B cell (primary cell): ENCODE measurements around the gene HOMER2. TPM values are rescaled to one million over a fixed set of nuclear protein-coding genes. Genes with fewer than 3 reads are reported as not detected.

ENCODE experiments used
- ATAC-seq: fragments of 200-7000 bp; cut with Tn5 transposase; one replicate; pipeline ENCODE4 v1.10.0; 2021; ENCODE audit warnings: low read depth, mild to moderate bottlenecking, moderate number of reproducible peaks, moderate library complexity
- CTCF ChIA-PET: fragments of 350-600 bp; sonication (Branson Sonifier 250); formaldehyde crosslinking; loops from one replicate; lab custom pipeline; 2021; ENCODE audit warnings: antibody characterized with exemption, inconsistent platforms; lab: Charles Lee
- POLR2A ChIA-PET: fragments of 350-600 bp; sonication (Branson Sonifier 250); formaldehyde crosslinking; loops from one replicate; lab custom pipeline; 2021; ENCODE audit warnings: antibody characterized with exemption; lab: Charles Lee
- DNase-seq: peaks from one replicate; pipeline ENCODE4 v3.0.0; 2013
- H2AFZ ChIP-seq: 2 replicates; pipeline ENCODE4 v1.6.1; 2012; ENCODE audit warnings: mild to moderate bottlenecking, low read depth, low read length; ENCODE audit not compliant: insufficient read depth, poor library complexity, severe bottlenecking
- H3K27ac ChIP-seq, 2 donors: 1 replicate in 1 of 2; 2 replicates in 1 of 2; pipeline ENCODE4 v1.5.1; 2012 to 2013; ENCODE audit warnings: low read length in 2 of 2, mild to moderate bottlenecking in 2 of 2, moderate library complexity in 1 of 2
- H3K27me3 ChIP-seq, 4 experiments: fragments of 200-600 bp in 1 of 4; sonication (generic) in 1 of 4; replicated peaks in 1 of 4; 1 replicate in 2 of 4; 2 replicates in 2 of 4; pipeline versions ENCODE4 v1.6.1 to v1.7.0; 2013 to 2016; ENCODE audit warnings: low read length in 3 of 4, mild to moderate bottlenecking in 2 of 4, mixed read lengths in 1 of 4, moderate library complexity in 1 of 4; ENCODE audit not compliant: insufficient read depth in 4 of 4, control insufficient read depth in 3 of 4; ENCODE audit errors: control extremely low read depth in 1 of 4
- H3K36me3 ChIP-seq, 2 experiments: replicated peaks in 1 of 2; 1 replicate in 1 of 2; 2 replicates in 1 of 2; pipeline versions ENCODE4 v1.6.1 to v1.7.1; 2013; ENCODE audit warnings: low read length in 1 of 2; ENCODE audit not compliant: insufficient read depth in 2 of 2, control insufficient read depth in 1 of 2; ENCODE audit errors: control extremely low read depth in 1 of 2, extremely low read depth in 1 of 2
- H3K4me1 ChIP-seq, 2 donors: fragments of 200-600 bp in 1 of 2; sonication (generic) in 1 of 2; 1 replicate in 1 of 2; 2 replicates in 1 of 2; pipeline versions ENCODE4 v1.5.1 to v1.6.1; 2013 to 2017; ENCODE audit warnings: low read length in 2 of 2; ENCODE audit not compliant: control insufficient read depth in 2 of 2, insufficient read depth in 2 of 2
- H3K4me2 ChIP-seq: replicated peaks from 2 replicates; pipeline ENCODE3; 2012; ENCODE audit warnings: mild to moderate bottlenecking, low read depth, low read length; ENCODE audit not compliant: poor library complexity, severe bottlenecking
- H3K4me3 ChIP-seq, 5 experiments: fragments of 200-600 bp in 1 of 5; sonication (generic) in 1 of 5; 1 replicate in 3 of 5; 2 replicates in 2 of 5; pipeline versions ENCODE4 v1.5.1 to v1.7.0; 2011 to 2016; ENCODE audit warnings: low read length in 4 of 5, mild to moderate bottlenecking in 4 of 5, low read depth in 2 of 5, control low read depth in 1 of 5, moderate library complexity in 1 of 5; ENCODE audit not compliant: insufficient read depth in 1 of 5; ENCODE audit errors: control extremely low read depth in 1 of 5, extremely low read depth in 1 of 5
- H3K79me2 ChIP-seq: fragments of 200-600 bp; sonication (generic); one replicate; pipeline ENCODE4 v1.6.0; 2016; ENCODE audit warnings: low read length; ENCODE audit not compliant: control insufficient read depth, insufficient read depth
- H3K9ac ChIP-seq: fragments of 200-600 bp; sonication (generic); 2 replicates; pipeline ENCODE4 v1.6.1; 2017; ENCODE audit warnings: mild to moderate bottlenecking, low read length, moderate library complexity
- H3K9me3 ChIP-seq, 3 donors: one replicate each; pipeline versions ENCODE4 v1.6.1 to v1.7.1; 2013; ENCODE audit warnings: low read length in 2 of 3; ENCODE audit not compliant: control insufficient read depth in 2 of 3, insufficient read depth in 1 of 3; ENCODE audit errors: control extremely low read depth in 1 of 3
- H4K20me1 ChIP-seq: 2 replicates; pipeline ENCODE4 v1.6.0; 2012; ENCODE audit warnings: mild to moderate bottlenecking, low read length; ENCODE audit not compliant: insufficient read depth, control insufficient read depth, poor library complexity, severe bottlenecking
- H3K27ac Mint-ChIP-seq: one replicate; pipeline ENCODE4 v1.8.0; 2021; ENCODE audit warnings: mixed read lengths
- H3K27me3 Mint-ChIP-seq: one replicate; pipeline ENCODE4 v1.8.0; 2021; ENCODE audit warnings: mixed read lengths
- H3K4me1 Mint-ChIP-seq: one replicate; pipeline ENCODE4 v1.8.0; 2021; ENCODE audit warnings: mixed read lengths
- H3K4me3 Mint-ChIP-seq: one replicate; pipeline ENCODE4 v1.8.0; 2021; ENCODE audit warnings: mixed read lengths
- H3K9me3 Mint-ChIP-seq: one replicate; pipeline ENCODE4 v1.8.0; 2022; ENCODE audit warnings: mixed read lengths; ENCODE audit not compliant: insufficient read depth
- EZH2 ChIP-seq: IDR thresholded peaks from 2 replicates; pipeline ENCODE4 v1.6.1; 2012; ENCODE audit warnings: borderline replicate concordance, low read depth, mild to moderate bottlenecking, moderate library complexity, low read length; ENCODE audit not compliant: insufficient read depth, poor library complexity, severe bottlenecking
- WGBS: methylation state at CpG from one replicate; pipeline ENCODE4 v1.1.5; 2013; ENCODE audit warnings: missing lambda C conversion rate; ENCODE audit not compliant: insufficient coverage; 5-methylcytosine and 5-hydroxymethylcytosine counted together
- intact Hi-C: fragments of 100-400 bp; cut with micrococcal nuclease; formaldehyde crosslinking; loops from one replicate; pipeline ENCODE4 v1.10.0; 2022
- polyA plus RNA-seq: library from polyadenylated mRNA; depleted of rRNA; stranded (reverse); fragments of >200 nt; gene quantifications from 2 replicates; pipeline ENCODE4 v1.2.3, GENCODE V29; 2012
- total RNA-seq, 2 donors: library from RNA; stranded (reverse); fragments of 120-200 nt in 1 of 2; gene quantifications; 1 replicate in 1 of 2; 2 replicates in 1 of 2; pipeline versions ENCODE4 v1.2.3 to v1.2.4, GENCODE V29; 2013 to 2022
- TF ChIP-seq, protein P1 (sequence below): fragments of 200-600 bp; IDR thresholded peaks from one replicate; pipeline ENCODE4 v1.8.0; 2022; ENCODE audit warnings: antibody characterized with exemption, mild to moderate bottlenecking

The HOMER2 gene
- total and polyA plus RNA-seq, 2 donors (not counting 1 experiment from before 2014, with no cell fraction given), result 5.7 to 19.5 TPM

DNA sequence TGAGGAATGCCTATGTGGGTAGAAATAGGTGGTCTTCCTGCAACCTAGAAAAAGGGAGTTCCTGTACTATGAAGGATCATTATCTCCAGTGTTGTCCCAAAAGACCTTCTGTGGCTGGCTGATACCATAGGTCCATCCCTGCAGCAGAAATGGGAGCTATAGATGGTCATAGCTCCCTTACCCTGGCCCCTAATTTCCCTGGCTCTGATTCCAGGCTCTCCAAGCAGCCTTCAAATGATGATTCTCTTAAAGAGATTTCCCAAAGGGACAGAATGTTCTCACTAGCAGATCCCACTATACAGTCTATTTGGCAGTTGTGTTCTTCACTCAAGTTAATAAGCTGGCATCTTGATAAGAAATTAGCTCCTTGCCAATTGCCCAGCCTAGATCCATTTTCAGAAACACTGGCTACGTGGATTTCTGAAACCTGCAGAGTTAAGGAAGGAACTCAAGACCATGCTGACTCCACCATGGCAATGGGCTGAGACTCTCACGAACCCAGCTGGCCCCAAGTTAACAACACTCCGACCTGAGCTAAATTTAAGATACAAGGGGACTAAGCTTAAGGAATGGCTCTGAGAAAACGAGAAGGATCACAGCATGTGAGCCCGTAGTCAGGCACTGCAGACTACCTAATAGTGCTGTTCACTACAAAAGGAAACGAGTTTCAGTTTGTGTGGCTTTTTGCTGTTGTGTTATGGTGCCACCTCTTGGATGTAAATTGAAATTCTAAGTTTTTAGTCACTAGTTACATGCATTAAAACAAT is 47.6 kb upstream of the HOMER2 start:
- Mint-ChIP-seq H3K9me3 (no peaks in the 10 kb centered on the region), H3K4me3 (peak overlapping the region; percentile 88), H3K27me3 (no peaks in the 10 kb centered on the region), H3K4me1 (peaks cover 7% of the 10 kb centered on the region), H3K27ac (peak overlapping the region; percentile 91)
- CTCF ChIA-PET, result interaction anchor here (0.7 to 3.8 kb wide), 22 partner anchors 11 to 473 kb away, joined by 3 to 27 read pairs (median 5); partner anchors contain the start of genes C15orf40, FSD2, RAMAC and RPS17
- Histone ChIP-seq H3K9ac (peak overlapping the region; percentile 54), H3K27ac (peak overlapping the region in 1 of 2 donors; percentile 62), H3K9me3 (no peaks in the 10 kb centered on the region), H4K20me1 (no peaks in the 10 kb centered on the region), H3K79me2 (no peaks in the 10 kb centered on the region), H2AFZ (peak overlapping the region; percentile 67), H3K4me3 (peak overlapping the region in 3 of 5 experiments; percentile 29 to 44 (median 40)), H3K36me3 (peaks cover 0 to 4% of the 10 kb centered on the region in 2 experiments), H3K4me1 (peaks cover 6 to 8% of the 10 kb centered on the region in 2 donors), H3K4me2 (peak overlapping the region; percentile 64), H3K27me3 (no peaks in the 10 kb centered on the region)
- peak; percentile 83 for ATAC-seq
- DNase-seq, result peak; percentile 68
- POLR2A ChIA-PET, result no interaction called here
- TF ChIP-seq, protein P1, sequence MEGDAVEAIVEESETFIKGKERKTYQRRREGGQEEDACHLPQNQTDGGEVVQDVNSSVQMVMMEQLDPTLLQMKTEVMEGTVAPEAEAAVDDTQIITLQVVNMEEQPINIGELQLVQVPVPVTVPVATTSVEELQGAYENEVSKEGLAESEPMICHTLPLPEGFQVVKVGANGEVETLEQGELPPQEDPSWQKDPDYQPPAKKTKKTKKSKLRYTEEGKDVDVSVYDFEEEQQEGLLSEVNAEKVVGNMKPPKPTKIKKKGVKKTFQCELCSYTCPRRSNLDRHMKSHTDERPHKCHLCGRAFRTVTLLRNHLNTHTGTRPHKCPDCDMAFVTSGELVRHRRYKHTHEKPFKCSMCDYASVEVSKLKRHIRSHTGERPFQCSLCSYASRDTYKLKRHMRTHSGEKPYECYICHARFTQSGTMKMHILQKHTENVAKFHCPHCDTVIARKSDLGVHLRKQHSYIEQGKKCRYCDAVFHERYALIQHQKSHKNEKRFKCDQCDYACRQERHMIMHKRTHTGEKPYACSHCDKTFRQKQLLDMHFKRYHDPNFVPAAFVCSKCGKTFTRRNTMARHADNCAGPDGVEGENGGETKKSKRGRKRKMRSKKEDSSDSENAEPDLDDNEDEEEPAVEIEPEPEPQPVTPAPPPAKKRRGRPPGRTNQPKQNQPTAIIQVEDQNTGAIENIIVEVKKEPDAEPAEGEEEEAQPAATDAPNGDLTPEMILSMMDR, result peak; percentile 72
- no peak for TF ChIP-seq EZH2
- intact Hi-C loops, result loop anchor here (2.0 kb wide), 2 partner anchors 151 to 459 kb away; partner anchors contain the start of gene RPS17
- 20% methylated on average over 2 of the region's 6 CpGs for WGBS

DNA sequence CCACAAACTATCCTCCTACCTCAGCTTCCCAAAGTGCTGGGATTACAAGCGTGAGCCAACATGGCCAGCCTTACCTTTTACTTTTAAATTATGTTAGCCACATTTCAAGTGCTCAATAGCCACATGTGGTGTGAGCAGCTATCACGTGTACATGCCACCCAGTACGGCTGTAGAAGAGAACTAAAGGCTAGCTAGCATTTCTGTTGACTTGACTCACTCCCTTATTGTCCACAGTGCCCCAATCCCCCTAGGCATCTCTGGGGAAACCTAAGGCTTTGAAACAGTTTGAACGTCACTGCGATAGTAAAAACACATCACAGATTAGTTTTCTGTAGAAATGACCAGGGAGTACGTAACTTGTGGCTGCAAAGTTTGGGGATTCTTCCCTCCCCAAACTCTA is 46.9 kb upstream of the HOMER2 start:
- Histone ChIP-seq H3K36me3 (no peaks in the 10 kb centered on the region), H3K4me1 (peaks cover 6 to 8% of the 10 kb centered on the region in 2 donors), H3K27me3 (no peaks in the 10 kb centered on the region), H2AFZ (no peak overlapping the region), H3K9me3 (no peaks in the 10 kb centered on the region), H3K4me2 (no peak overlapping the region), H3K27ac (peak overlapping the region in 1 of 2 donors; percentile 62), H4K20me1 (no peaks in the 10 kb centered on the region), H3K4me3 (no peak overlapping the region), H3K79me2 (no peaks in the 10 kb centered on the region), H3K9ac (no peak overlapping the region)
- Mint-ChIP-seq H3K27ac (no peak overlapping the region), H3K4me1 (peaks cover 7% of the 10 kb centered on the region), H3K4me3 (no peak overlapping the region), H3K27me3 (no peaks in the 10 kb centered on the region), H3K9me3 (no peaks in the 10 kb centered on the region)
- intact Hi-C loops, result no loop called here
- DNase-seq, result no peak
- WGBS, result 93% methylated on average over 3 of the region's 6 CpGs
- ATAC-seq, result no peak
- TF ChIP-seq EZH2, result no peak
- TF ChIP-seq, protein P1, result no peak
- ChIA-PET POLR2A (no interaction called here), CTCF (interaction anchor here (0.8 to 3.8 kb wide), 17 partner anchors 12 to 472 kb away, joined by 3 to 27 read pairs (median 5); partner anchors contain the start of genes C15orf40, FSD2, RAMAC and RPS17)
